H1 (cell line): ENCODE measurements around the gene RPS6KA5. TPM values are rescaled to one million over a fixed set of nuclear protein-coding genes. Genes with fewer than 3 reads are reported as not detected.

ENCODE experiments used
- CTCF ChIA-PET: fragments of 300-600 bp; sonication (Branson Sonifier 250); formaldehyde crosslinking; loops from one replicate; lab custom pipeline; 2021; ENCODE audit not compliant: partially characterized antibody; lab: Charles Lee
- POLR2A ChIA-PET: fragments of 300-600 bp; sonication (Branson Sonifier 250); formaldehyde crosslinking; loops from one replicate; lab custom pipeline; 2021; ENCODE audit warnings: inconsistent platforms; ENCODE audit not compliant: partially characterized antibody; lab: Charles Lee
- DNase-seq, 2 experiments: peaks; one replicate each; pipeline versions ENCODE4 v3.0.0 to v3.0.0-alpha.2; 2010 to 2022; ENCODE audit warnings: low spot score in 2 of 2, low read depth in 1 of 2, mixed read lengths in 1 of 2
- FAIRE-seq: peaks from 2 replicates; lab custom pipeline; 2011; peaks lifted over from hg19 to GRCh38; lab: Jason Lieb, UNC
- H2AFZ ChIP-seq: 2 replicates; pipeline ENCODE4 v1.8.1; 2012; ENCODE audit warnings: low read length, inconsistent platforms
- H2AK5ac ChIP-seq: 2 replicates; pipeline ENCODE4 v1.6.1; 2013; ENCODE audit warnings: low read depth, low read length
- H2BK120ac ChIP-seq: replicated peaks from 2 replicates; pipeline ENCODE3; 2013; ENCODE audit warnings: low read depth, low read length, inconsistent platforms
- H2BK12ac ChIP-seq: 2 replicates; pipeline ENCODE4 v1.6.1; 2013; ENCODE audit warnings: low read depth, low read length
- H2BK15ac ChIP-seq: 2 replicates; pipeline ENCODE4 v1.6.1; 2013; ENCODE audit warnings: low read length
- H2BK20ac ChIP-seq: 2 replicates; pipeline ENCODE4 v1.6.1; 2013; ENCODE audit warnings: low read length
- H2BK5ac ChIP-seq: 2 replicates; pipeline ENCODE4 v1.6.1; 2013; ENCODE audit warnings: low read depth, low read length
- H3K14ac ChIP-seq: 2 replicates; pipeline ENCODE4 v1.6.1; 2013; ENCODE audit warnings: inconsistent platforms; ENCODE audit not compliant: insufficient read length
- H3K18ac ChIP-seq: 2 replicates; pipeline ENCODE4 v1.6.1; 2013; ENCODE audit warnings: low read length; ENCODE audit errors: extremely low read depth
- H3K23ac ChIP-seq: 2 replicates; pipeline ENCODE4 v1.6.1; 2013; ENCODE audit warnings: inconsistent platforms; ENCODE audit not compliant: insufficient read length
- H3K23me2 ChIP-seq: 2 replicates; pipeline ENCODE4 v1.6.1; 2013; ENCODE audit warnings: low read depth, low read length
- H3K27ac ChIP-seq: 2 replicates; pipeline ENCODE4 v1.6.1; 2011; ENCODE audit warnings: low read depth, low read length, inconsistent platforms
- H3K27me3 ChIP-seq, 4 experiments: replicated peaks in 1 of 4; 1 replicate in 1 of 4; 2 replicates in 3 of 4; pipeline versions ENCODE4 v1.6.1 to v1.8.1; 2011 to 2013; ENCODE audit warnings: low read length in 3 of 4, mild to moderate bottlenecking in 3 of 4, inconsistent platforms in 2 of 4, mixed read lengths in 2 of 4, moderate library complexity in 1 of 4; ENCODE audit not compliant: control insufficient read depth in 3 of 4, insufficient read depth in 3 of 4; ENCODE audit errors: extremely low read depth in 1 of 4
- H3K36me3 ChIP-seq, 4 experiments: 2 replicates each; pipeline versions ENCODE4 v1.6.1 to v1.8.1; 2011 to 2013; ENCODE audit warnings: mild to moderate bottlenecking in 4 of 4, low read length in 3 of 4, moderate library complexity in 2 of 4, control low read depth in 1 of 4, inconsistent platforms in 1 of 4; ENCODE audit not compliant: insufficient read depth in 4 of 4, control insufficient read depth in 2 of 4
- H3K4ac ChIP-seq: replicated peaks from 2 replicates; pipeline ENCODE3; 2013; ENCODE audit warnings: low read length, low read depth, mixed read lengths, inconsistent platforms; ENCODE audit not compliant: insufficient read length
- H3K4me1 ChIP-seq, 4 experiments: replicated peaks in 1 of 4; 1 replicate in 1 of 4; 2 replicates in 3 of 4; pipeline versions ENCODE4 v1.6.1 to v1.8.1; 2011 to 2013; ENCODE audit warnings: low read length in 3 of 4, inconsistent platforms in 2 of 4, mixed read lengths in 1 of 4; ENCODE audit not compliant: insufficient read depth in 4 of 4, control insufficient read depth in 3 of 4
- H3K4me2 ChIP-seq, 2 experiments: 2 replicates each; pipeline versions ENCODE4 v1.6.1 to v1.8.1; 2011 to 2013; ENCODE audit warnings: low read depth in 2 of 2, low read length in 2 of 2, control low read depth in 1 of 2, inconsistent platforms in 1 of 2, mild to moderate bottlenecking in 1 of 2; ENCODE audit not compliant: insufficient read depth in 1 of 2
- H3K4me3 ChIP-seq, 4 experiments: fragments of 200-600, 300-600 bp in 1 of 4; sonication (generic), shearing (Covaris generic), sonication (Bioruptor Twin) in 1 of 4; 2 replicates each; pipeline versions ENCODE4 v1.5.1 to v1.8.1; 2011 to 2016; ENCODE audit warnings: low read length in 4 of 4, low read depth in 3 of 4, control low read depth in 2 of 4, inconsistent platforms in 2 of 4, mild to moderate bottlenecking in 2 of 4, mixed read lengths in 1 of 4, moderate library complexity in 1 of 4; ENCODE audit not compliant: insufficient read depth in 2 of 4; ENCODE audit errors: extremely low read depth in 1 of 4
- H3K56ac ChIP-seq: replicated peaks from 2 replicates; pipeline ENCODE3; 2013; ENCODE audit warnings: low read depth, mild to moderate bottlenecking, mixed read lengths, low read length, inconsistent platforms; ENCODE audit not compliant: insufficient read length
- H3K79me1 ChIP-seq: 2 replicates; pipeline ENCODE4 v1.6.1; 2013; ENCODE audit warnings: low read depth, low read length, control low read depth
- H3K79me2 ChIP-seq, 2 experiments: 2 replicates each; pipeline versions ENCODE4 v1.6.1 to v1.8.1; 2012 to 2013; ENCODE audit warnings: low read length in 2 of 2, mild to moderate bottlenecking in 2 of 2, inconsistent platforms in 1 of 2; ENCODE audit not compliant: insufficient read depth in 2 of 2, control insufficient read depth in 1 of 2
- H3K9ac ChIP-seq, 4 experiments: replicated peaks in 1 of 4; 1 replicate in 1 of 4; 2 replicates in 3 of 4; pipeline versions ENCODE4 v1.6.1 to v1.8.1; 2011 to 2013; ENCODE audit warnings: low read depth in 3 of 4, low read length in 3 of 4, control low read depth in 2 of 4, mild to moderate bottlenecking in 2 of 4, moderate library complexity in 2 of 4, inconsistent platforms in 1 of 4; ENCODE audit errors: extremely low read depth in 1 of 4
- H3K9me3 ChIP-seq, 2 experiments: 2 replicates each; pipeline versions ENCODE4 v1.6.1 to v1.8.1; 2012 to 2013; ENCODE audit warnings: mild to moderate bottlenecking in 2 of 2, moderate library complexity in 2 of 2, control low read depth in 1 of 2, inconsistent platforms in 1 of 2, low read depth in 1 of 2, low read length in 1 of 2, mixed read lengths in 1 of 2; ENCODE audit not compliant: insufficient read depth in 2 of 2
- H4K20me1 ChIP-seq, 2 experiments: replicated peaks in 1 of 2; 2 replicates each; pipeline versions ENCODE3 to v1.8.1; 2011 to 2013; ENCODE audit warnings: inconsistent platforms in 2 of 2, low read length in 2 of 2, mild to moderate bottlenecking in 1 of 2; ENCODE audit not compliant: insufficient read depth in 2 of 2, control insufficient read depth in 1 of 2
- H4K5ac ChIP-seq: 2 replicates; pipeline ENCODE4 v1.6.1; 2013; ENCODE audit warnings: low read length, low read depth, mixed read lengths, inconsistent platforms; ENCODE audit not compliant: insufficient read length
- H4K8ac ChIP-seq: 2 replicates; pipeline ENCODE4 v1.8.0; 2013; ENCODE audit warnings: mild to moderate bottlenecking, moderate library complexity, low read length, inconsistent platforms; ENCODE audit not compliant: insufficient read depth; ENCODE audit errors: extremely low read depth
- H4K91ac ChIP-seq: replicated peaks from 2 replicates; pipeline ENCODE3; 2013; ENCODE audit warnings: low read length, mixed read lengths, inconsistent platforms; ENCODE audit not compliant: insufficient read length
- WGBS, 2 experiments: shearing (Covaris generic) in 1 of 2; methylation state at CpG; one replicate each; pipeline versions ENCODE4 v1.1.6 to v1.1.7; 2013 to 2015; ENCODE audit warnings: low lambda C conversion rate in 2 of 2, mixed read lengths in 2 of 2, inconsistent platforms in 1 of 2, low coverage in 1 of 2, missing lambda C conversion rate in 1 of 2; ENCODE audit not compliant: insufficient replicate concordance in 2 of 2, insufficient coverage in 1 of 2, insufficient read length in 1 of 2; ENCODE audit errors: extremely low coverage in 1 of 2, missing lambda C conversion rate in 1 of 2; 5-methylcytosine and 5-hydroxymethylcytosine counted together
- polyA plus RNA-seq, 7 experiments: library from polyadenylated mRNA; depleted of rRNA in 3 of 7; stranded (reverse) in 5 of 7; unstranded in 2 of 7; fragments of >200 nt in 5 of 7; fragments of 200-250 nt in 2 of 7; gene quantifications; 1 replicate in 5 of 7; 2 replicates in 1 of 7; 4 replicates in 1 of 7; pipeline versions ENCODE4 v1.2.1 to v1.2.3, GENCODE V29; 2011 to 2013; ENCODE audit warnings: missing spikeins in 2 of 7, mixed read lengths in 2 of 7
- total RNA-seq: library from RNA; stranded (reverse); fragmentation: NEBNext Ultra II Directional; extraction: Animal tissue kit (Norgen Biotek cat#: 25700); gene quantifications from 2 replicates; pipeline ENCODE4 v1.2.1, GENCODE V29; 2021

The RPS6KA5 gene
- total and polyA plus RNA-seq, 2 of the 8 experiments (the other 6 are each of a cell fraction or from before 2014, with no cell fraction given): 0.85 to 3.1 TPM

GRCh38 chr14:90815822-90816662, 244.4 kb downstream of the RPS6KA5 start, which contains the start of gene TTC7B:
Gene TTC7B, minus strand, starts transcription at chr14:90816430. Its CDS starts 135 bp downstream, at chr14:90816295.
- peak within 1 kb of the TSS; percentile 80 for H2BK120ac ChIP-seq
- no peaks in the 10 kb centered on the region for H3K36me3 ChIP-seq
- DNase-seq: peak in 1 of 2 experiments; percentile 77
- no peak within 1 kb of the TSS for H3K23ac ChIP-seq
- H4K5ac ChIP-seq: no peak within 1 kb of the TSS
- peak within 1 kb of the TSS; percentile 83; the same call in 1 of the 2 replicates for H3K18ac ChIP-seq
- peaks cover 8% of the 10 kb centered on the region; the same call in 1 of the 2 replicates for H3K23me2 ChIP-seq
- CTCF ChIA-PET: interaction anchor here (0.6 to 2.4 kb wide), 8 partner anchors 8 to 724 kb away, joined by 3 to 12 read pairs (median 5); no protein-coding TSS in a partner anchor
- peaks cover 0 to 5% (median 5%) of the 10 kb centered on the region in 4 experiments; a peak in 4 of 7 replicates for H3K27me3 ChIP-seq
- H3K27ac ChIP-seq: no peak within 1 kb of the TSS
- H4K91ac ChIP-seq: peak within 1 kb of the TSS; percentile 71
- H3K79me1 ChIP-seq: peaks cover 7% of the 10 kb centered on the region; the same call in 1 of the 2 replicates
- FAIRE-seq: no peak
- peaks cover 0 to 10% (median 5%) of the 10 kb centered on the region in 4 experiments; a peak in 6 of 7 replicates for H3K4me1 ChIP-seq
- WGBS, 2 experiments: 1% methylated on average over 39 of the region's 111 CpGs; no CpG with 5 or more reads in 1 of the 2 experiments
- peak within 1 kb of the TSS; percentile 80 to 88 for H3K4me2 ChIP-seq
- H2AK5ac ChIP-seq: no peak within 1 kb of the TSS
- H3K9ac ChIP-seq: peak within 1 kb of the TSS; percentile 25 to 68 (median 46); a peak in 5 of 7 replicates
- no peaks in the 10 kb centered on the region for H3K79me2 ChIP-seq
- H2BK12ac ChIP-seq: peak within 1 kb of the TSS; percentile 68; the same call in 1 of the 2 replicates
- H2BK5ac ChIP-seq: no peak within 1 kb of the TSS
- no peak within 1 kb of the TSS for H2BK20ac ChIP-seq
- H3K56ac ChIP-seq: no peak within 1 kb of the TSS
- H2BK15ac ChIP-seq: peak within 1 kb of the TSS; percentile 18; the same call in 1 of the 2 replicates
- H3K4me3 ChIP-seq: peak within 1 kb of the TSS; percentile 53 to 83 (median 64)
- H4K20me1 ChIP-seq: peaks cover 0 to 3% of the 10 kb centered on the region in 2 experiments
- POLR2A ChIA-PET: interaction anchor here (1.8 kb wide), 1 partner anchor 13 kb away, joined by 7 read pairs; no protein-coding TSS in a partner anchor
- no peak within 1 kb of the TSS for H3K14ac ChIP-seq
- no peaks in the 10 kb centered on the region for H3K9me3 ChIP-seq
- H4K8ac ChIP-seq: peak within 1 kb of the TSS; percentile 42; the same call in 1 of the 2 replicates
- no peak within 1 kb of the TSS for H3K4ac ChIP-seq
- H2AFZ ChIP-seq: peak within 1 kb of the TSS; percentile 89
